HG02642 (cell line): ENCODE measurements around the gene VPS13D.

Experiments used
- ATAC-seq: cut with Tn5 transposase; IDR thresholded peaks from one replicate; pipeline ENCODE4 v1.9.1; 2021; ENCODE audit warnings: mild to moderate bottlenecking; ENCODE audit not compliant: unreplicated experiment, poor library complexity

VPS13D gene

DNA sequence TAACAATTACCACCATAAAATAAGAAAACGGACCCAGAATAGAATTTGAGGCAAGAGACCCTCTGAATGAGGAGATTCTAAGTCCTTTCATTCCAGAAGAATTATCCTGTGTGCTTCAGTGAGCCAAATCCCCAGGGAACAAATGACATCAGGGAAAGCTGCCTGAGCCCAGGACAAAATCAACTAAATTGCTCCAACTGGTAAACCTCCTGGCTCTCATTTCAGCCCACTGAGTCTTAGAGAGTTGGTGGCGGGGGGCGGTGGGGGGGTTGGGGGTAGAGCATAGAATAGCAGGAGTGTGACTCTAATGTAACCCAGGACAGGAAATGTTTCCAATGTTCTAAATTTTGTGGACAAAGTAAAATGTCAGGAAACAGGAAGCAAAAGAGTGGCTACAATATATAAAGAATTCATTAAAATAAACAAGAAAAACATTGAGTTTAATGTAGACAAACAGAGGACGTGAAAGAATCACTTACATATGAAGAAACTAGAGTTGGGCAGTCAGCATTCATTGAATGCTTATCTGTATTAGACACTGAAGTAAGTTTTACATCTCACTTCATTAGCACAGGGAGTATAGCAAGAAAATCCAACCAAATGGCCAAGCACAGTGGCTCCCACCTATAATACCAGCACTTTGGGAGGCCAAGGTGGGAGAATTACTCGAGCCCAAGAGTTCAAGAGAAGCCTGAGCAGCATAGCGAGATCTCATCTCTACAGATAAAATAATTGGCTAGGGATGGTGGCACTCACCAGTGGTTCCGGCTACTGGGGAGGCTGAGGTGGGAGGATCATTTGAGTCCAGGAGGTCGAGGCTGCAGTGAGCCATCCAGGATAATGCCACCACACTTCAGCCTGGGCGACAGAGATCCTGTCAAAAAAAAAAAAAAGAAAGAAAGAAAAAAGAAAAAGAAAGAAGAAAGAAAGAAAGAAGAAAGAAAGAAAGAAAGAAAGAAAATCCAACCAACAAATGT lies 313.1 kb downstream of the VPS13D start:
- no peak for ATAC-seq

DNA sequence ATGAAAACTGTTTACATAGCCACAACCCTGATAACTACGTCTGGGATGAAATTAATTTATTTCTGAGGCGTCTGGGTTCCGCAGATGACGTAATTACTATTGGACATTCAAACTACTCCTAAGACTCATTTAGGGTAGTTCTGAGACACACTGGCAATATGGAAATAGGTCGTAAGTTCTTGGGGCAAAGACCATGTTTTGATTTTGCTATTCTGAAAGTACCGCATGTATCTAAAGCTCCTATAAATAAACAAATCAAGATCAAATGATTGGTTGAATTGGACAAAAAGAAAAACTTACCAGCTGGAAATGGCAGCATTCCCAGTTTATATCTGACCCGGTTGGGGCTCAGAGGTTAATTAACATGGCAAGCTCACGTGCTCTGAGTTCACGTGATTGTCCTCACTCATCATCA lies 313.9 kb downstream of the VPS13D start:
- ATAC-seq, result no peak

DNA sequence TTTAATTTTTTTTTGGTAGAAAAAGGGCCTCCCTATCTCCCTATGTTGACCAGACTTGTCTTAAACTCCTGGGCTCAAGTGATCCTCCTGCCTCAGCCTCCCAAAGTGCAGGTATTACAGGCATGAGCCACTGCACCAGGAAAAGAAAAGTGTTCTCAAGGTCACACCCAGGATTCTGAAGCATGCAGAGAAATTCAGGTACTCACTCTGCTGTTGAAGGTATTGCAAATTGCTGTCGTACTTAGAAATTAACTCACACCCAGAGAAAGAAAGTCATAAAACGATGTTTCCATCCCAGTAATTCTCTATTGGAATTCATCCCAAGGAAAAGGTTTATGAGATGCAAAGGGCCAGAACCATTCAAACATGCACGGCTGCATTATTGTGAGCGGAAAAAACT lies 314.5 kb downstream of the VPS13D start:
- no peak for ATAC-seq

DNA sequence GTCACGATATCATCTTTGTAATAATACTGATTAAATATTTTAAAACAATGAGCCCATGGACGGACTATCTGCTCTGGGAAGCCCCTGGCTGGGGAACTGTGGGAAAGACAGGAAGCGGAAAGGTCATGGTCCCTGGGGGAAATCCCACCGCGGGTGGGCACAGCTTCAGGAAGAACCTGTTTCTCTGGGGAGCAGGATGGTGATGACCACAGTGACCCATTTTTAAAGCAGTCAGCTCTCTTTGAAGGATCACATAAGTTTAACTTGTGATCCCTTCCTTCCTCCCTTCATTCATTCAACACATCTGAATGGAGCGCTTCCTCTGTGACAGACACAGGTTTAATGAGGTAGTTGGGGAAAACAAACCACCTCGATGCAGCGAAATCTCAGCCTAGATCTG lies 315.2 kb downstream of the VPS13D start:
- ATAC-seq, result no peak

DNA sequence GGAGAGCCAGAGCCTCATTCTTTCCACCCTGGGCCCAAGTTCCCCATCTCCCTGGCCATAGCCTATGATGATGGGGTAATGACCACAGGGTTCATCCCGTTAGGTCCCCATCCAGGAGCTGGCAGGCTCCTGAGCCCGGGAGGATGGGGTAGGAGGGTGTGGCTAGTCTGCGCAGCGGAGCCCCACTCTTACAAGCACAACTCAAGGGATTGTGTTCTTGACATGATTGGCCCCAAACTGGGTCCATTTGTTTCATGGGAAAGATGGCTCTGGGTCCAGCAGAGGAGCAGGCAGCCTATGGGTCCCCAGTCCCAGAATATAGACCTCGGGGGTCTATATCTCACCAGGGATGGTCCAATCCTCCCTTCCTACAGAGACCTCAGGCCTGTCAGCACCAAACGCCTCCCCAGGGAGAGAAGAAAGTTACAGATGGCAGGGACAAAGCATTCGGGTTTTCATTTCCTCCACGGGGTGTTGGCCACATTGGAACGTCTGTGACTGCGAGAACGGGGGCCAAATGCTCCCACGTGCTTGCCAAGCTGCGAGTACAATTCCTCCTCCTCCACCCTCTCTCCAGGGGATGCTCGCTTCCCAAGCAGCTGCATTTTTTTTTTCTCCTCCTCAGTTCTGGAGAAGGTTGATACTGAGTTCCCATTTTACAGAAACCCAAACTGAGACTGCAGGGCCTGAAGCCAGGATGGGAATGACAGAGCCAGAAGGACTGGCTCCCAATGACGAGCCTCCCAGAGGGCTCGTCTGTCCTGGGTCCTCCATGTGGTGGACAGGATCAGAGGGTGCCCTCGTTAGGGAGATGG lies 317.1 kb downstream of the VPS13D start:
- ATAC-seq, result no peak

DNA sequence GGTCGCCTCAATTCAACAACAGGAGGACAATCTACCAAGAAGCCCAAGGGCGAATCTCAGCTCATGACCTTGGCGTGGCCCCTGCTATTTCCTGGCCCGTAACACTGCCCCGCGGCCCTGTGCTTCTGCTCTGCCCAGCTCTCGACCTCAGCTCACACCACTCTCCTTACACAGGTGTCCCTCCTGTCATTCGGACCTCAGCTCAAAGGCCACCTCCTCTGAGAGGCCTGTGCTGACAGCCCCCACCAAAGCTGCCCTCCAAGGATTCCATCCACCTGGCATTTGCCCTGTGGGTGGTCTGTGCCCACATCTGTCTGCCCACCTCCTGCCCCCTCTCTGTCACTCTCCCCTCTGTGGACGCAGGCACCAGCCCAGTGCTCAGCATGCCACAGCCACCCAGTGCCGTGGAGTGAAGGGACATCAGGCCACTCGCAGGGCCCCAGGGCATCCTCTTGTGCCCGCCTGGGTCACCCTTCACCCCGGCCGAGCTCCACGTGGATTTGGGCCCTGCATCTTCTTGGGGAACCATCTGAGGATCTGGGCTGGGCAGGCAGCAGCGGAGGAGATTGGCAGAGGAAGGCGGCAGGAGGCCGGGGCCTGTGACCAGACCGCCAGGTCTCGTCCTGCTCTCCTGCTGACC lies 317.9 kb downstream of the VPS13D start:
- ATAC-seq, result no peak

DNA sequence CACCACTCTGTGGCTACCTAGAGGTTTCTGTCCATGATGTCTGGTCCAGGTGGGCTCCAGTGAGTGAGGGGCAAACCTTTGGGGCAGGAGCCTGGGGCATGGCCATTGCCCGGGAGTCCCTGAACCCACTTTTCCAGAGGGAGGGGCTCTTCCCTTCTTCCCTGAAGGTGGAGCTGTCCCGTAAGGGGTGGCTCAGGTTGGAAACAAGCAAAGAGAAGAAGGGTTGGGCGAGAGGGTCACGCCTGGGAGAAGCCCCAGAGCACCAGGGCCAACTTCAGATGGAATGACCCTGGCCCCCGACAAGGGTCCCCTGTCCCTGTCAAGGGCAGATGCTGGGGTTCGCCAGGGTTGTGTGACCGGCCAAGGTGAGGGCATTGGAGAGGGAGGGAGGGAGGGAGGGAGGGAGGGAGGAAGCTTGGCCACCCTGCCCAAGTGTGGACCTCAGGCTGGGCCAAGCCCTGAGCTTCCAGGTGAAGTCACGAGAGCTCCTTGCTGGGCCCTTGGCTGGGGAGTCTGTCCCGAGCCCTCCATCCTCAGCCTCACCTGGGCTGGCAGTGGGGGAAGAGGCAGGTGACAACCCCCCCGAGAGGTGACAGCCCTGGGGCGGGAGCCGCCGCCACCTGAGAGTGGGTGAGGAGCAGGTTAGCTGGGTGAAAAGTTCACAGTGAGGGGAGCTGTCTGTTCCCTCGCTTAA lies 318.6 kb downstream of the VPS13D start:
- ATAC-seq, result no peak

DNA sequence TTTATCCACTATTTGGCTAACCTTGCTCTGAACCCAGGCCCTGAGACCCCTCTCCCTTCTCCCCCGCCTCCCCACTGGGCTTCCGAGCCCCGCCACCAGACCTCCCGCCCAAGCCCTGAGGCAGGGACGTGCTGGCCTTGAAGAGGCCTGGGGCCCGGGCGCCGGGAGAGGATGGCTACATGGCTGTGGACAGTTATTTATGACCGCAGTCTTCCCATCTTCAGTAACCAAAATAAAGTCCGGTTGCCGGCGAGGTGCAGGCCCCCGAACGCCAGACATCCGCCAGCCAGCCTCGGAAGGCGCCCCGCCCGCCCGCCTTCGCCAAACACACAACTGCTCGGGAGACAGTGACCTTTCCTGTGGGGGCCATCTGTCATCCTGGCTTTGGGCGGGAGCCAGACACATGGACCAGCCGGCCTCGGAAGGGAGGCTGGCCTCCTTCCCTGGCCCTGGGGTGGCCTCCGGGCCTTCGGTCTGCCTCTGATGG lies 319.2 kb downstream of the VPS13D start:
- ATAC-seq, result no peak

DNA sequence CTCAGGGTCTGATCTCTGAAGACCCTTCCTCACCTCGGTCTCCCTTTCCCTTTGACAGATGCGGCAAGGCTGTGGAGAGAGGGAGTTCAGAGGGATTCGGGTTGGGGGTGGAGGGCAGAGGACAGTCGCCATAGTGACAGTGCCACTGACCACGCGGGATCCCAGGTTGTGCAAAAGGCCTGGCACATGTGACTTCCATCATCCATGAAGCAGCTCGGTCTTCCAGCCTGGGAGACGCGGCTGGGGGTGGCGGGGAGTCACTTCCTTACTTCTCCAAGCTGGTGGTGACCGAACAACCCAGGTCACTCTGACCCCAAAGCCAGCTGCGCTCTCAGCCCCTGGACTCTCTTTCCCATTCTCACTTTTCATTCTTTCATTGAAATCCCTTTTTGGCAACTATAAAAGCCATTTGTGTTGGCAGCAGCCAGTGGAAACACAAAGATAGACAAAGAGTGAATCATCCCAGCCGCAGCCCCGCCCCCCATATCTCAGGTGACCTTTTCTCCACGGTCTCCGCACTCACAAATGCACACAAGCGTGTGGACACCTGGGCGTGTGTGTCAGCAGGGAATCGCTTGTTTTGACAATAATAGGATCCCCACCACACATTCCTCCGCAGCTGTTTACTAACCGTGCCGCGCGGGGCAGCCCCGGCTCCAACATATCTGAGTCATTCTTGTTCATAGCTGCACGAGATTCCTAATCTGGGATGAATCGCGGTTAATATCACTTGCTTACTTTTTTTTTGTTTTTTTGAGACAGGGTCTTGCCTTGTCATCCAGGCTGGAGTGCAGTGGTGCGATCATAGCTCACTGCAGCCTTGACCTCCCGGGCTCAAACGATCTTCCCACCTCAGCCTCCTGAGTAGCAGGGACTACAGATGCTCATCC lies 319.9 kb downstream of the VPS13D start:
- ATAC-seq, result no peak

DNA sequence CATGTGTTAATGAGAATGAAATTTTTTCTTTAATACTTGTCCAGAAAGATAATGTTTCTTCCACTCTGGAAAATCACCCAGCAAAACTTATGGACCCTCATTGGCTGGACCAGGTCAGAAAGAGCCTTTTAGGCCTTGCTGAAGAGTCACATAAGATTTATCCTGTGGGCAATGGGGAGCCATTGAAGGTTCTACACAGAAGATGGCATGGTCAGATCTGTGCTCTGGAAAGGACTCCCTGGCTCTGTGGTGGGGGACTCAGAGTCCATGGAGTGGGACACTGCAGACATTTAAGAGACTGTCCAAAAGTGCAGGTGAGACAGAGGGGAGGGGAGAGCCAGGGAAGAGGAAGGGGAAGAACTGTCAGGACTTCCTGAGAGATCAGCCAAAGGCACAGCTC lies 321.8 kb downstream of the VPS13D start:
- no peak for ATAC-seq

DNA sequence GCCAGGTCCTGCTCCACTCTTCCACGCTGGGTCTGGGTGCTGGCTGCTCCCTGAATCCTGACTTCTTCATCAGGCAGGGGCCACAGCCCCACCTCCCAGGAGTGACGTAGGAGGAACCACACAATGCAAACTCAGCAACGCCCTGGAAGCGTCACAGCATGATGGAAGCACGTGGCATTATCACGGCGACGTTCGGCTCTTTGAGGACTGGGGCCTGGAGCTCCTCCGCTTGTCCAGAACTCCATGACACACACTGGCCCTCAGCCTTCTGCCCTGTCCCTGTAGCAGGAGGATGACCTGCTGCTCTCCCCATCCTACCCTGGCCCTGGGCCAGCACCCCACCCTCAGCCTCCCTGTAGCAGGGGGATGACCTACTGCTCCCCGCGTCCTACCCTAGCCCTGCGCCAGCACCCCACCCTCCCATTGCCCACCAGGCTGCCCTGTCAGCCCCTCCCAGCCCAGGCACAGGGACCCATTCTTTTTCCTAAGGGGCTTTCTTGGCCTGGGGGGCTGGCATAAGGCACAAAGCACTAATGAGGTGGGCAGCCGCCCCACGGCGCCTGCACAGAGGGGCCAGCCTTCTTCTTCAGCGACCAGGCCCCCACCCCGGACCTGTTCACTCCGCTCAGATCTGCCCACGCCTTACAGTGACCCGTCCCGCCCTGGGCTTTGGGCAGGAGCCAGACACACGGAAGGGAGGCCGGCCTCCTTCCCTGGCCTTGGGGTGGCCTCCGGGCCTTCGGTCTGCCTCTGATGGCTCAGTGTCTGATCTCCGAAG lies 322.5 kb downstream of the VPS13D start:
- no peak for ATAC-seq

DNA sequence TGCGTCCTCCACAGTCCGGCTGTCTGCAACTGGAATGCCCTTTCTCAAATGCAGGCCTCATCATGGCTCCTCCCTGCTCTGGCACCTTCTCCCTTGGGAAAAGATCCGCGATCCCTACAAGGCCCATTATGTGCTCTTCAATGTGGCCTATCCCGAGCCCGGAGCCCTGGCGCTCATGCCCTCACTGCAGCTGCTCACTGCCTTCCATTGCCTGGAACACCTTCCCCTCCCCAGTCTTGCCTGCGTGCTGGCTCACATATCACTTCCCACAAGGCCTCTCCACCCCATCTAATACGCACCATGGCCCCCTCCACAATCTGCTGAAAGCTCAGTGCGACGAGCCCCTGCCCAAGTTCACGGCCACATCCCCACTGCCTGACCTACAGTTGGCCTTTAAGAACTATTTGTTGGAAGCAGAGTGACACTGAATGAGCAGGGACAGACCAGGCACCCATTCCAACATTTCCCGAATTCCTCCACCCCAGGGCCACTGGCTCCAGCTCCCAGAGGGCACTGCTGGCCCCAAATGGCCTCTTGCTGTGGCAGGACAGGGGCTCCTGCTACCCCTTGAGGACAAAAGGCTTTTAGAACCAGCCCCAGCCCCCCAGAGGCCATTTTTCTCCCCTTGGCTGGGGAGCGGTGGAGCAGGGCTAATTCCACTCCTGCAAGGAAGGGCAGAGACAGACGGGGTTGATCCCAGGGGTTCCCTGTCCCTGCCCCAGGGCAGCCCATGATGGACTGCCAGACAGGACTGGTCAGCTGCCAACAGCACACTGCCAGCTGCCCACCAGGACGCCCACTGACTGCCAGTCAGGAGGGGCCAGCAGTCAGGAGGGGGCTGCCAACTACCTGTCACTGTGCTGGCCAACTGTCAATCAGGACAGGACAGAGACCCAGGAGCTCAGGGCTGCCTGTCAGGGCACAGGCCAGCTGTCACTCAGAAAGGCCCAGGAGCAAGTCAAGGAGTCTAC lies 323.4 kb downstream of the VPS13D start:
- no peak for ATAC-seq

DNA sequence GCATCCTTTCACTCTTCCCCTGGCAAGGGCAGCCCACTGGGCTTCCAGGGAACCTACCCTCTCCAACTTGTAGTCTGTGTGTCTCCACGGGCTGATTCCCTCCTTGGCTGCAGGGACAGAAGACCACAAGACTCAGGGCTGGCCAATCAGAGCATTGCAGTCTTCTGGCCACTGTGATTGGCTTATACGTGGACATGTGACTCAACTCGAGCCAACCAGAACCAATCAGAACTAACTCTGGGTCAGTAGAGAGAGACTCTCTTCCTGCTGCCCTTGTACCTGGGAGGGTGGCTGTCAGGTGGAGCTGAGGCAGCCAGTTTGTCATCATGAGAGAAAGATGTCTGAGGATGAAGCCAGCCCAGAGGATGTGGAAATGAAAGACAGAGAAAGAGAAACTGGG lies 324.1 kb downstream of the VPS13D start:
- ATAC-seq, result no peak

DNA sequence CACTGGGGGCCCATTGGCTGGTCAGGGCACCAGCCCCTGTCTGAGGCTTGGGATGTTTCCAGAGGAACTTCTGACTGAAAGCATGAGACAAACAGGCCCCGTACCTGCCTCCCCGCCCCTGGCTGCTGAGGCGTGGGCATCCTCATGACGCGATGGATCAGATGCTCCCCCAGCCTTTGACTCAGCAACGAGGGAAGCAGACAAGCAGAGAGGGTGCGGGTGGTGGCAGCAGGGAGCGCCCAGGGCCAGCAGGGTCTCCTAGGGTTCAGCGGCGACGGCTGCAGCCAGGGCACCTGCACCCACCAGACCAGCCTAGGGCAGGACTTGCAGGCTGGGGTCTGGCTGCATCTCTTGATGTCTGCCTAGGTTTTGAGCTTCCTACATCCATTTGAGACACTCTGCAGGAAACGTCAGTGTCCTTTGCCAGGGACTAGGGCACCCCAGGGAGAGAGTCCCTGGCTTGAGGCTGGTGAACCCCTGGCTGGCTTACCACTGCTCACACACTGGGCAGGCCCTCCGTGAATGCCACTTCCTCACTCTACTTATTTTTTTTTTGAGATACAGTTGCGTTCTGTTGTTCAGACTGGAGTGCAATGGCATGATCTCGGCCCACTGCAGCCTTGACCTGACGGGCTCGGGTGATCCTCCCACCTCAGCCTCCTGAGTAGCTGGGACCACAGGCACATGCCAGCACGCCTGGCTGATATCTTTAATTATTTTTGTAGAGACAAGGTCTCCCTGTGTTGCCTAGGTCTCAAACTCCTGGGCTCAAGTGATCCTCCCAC lies 324.9 kb downstream of the VPS13D start:
- no peak for ATAC-seq

DNA sequence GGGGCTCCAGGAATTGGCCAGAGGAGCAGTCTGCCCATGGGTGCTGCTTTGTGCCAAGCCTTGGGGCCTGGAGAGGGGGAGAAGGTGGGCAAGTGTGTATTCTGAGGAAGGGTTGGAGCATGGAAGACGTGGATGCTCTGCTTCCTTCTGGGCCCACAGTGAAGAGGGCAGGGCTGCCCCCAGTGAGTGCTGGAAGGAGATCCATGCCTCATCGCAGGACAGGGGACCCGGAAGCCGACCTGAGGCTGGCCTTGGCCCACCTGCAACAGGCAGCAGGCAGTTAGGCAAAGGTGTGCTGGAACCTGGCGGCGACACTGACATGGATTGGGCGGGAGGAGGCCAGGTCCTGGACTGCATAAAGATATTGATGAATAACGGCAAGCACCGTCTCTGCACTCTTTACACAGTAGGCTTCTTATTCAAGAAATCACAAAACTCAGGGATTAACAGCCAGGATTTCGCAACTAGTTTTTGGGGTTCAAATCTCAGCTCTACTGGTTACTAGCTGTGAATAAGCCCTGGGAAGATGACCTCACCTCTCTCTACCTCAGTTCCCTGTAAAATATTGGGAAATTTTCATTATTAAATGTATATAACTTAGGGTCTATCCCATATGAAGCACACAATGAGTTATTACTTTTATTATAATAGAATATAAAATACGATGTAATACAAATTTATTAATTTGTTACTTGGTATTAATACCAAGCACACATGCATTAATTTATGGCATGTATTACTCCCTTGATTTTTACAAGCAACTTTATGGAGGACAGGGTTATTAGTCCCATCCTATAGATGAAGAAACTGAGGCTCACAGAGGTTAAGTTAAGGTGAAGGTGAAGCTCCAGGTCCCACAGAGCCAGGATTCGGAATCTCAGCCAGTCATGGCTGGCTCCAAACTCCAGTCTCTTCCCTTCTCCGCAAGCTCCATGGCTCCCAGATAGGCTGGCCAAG lies 325.9 kb downstream of the VPS13D start:
- no peak for ATAC-seq
